GM23338 (cell line): Measurements from ENCODE around the gene MAP3K7CL. TPM values are rescaled to one million over a fixed set of nuclear protein-coding genes. Genes with fewer than 3 reads are reported as not detected.

ENCODE experiments used
- ATAC-seq: fragments of 200-7000 bp; cut with Tn5 transposase; 3 replicates; pipeline ENCODE4 v1.9.1; 2020
- DNase-seq: peaks from one replicate; pipeline ENCODE4 v3.0.0-alpha.2; 2015; ENCODE audit warnings: low spot score
- H2AFZ ChIP-seq: fragments of 200-600 bp; sonication (generic); 2 replicates; pipeline ENCODE4 v1.8.0; 2016; ENCODE audit warnings: antibody characterized with exemption, mild to moderate bottlenecking, moderate library complexity
- H3F3A ChIP-seq: fragments of 200-600 bp; sonication (generic); replicated peaks from 2 replicates; pipeline ENCODE4 v1.8.0; 2017; ENCODE audit warnings: antibody characterized with exemption, mixed run types, low read depth
- H3K27ac ChIP-seq: fragments of 200-600 bp; sonication (generic); 2 replicates; pipeline ENCODE4 v1.6.1; 2016; ENCODE audit warnings: low read depth
- H3K27me3 ChIP-seq: fragments of 200-600 bp; sonication (generic); 2 replicates; pipeline ENCODE4 v1.8.0; 2016; ENCODE audit warnings: mild to moderate bottlenecking, mixed run types, moderate library complexity; ENCODE audit not compliant: insufficient read depth
- H3K36me3 ChIP-seq: fragments of 200-600 bp; sonication (generic); 2 replicates; pipeline ENCODE4 v1.8.0; 2016; ENCODE audit warnings: mild to moderate bottlenecking; ENCODE audit not compliant: insufficient read depth
- H3K4me1 ChIP-seq: fragments of 200-600 bp; sonication (generic); 2 replicates; pipeline ENCODE4 v1.8.0; 2016; ENCODE audit warnings: mild to moderate bottlenecking, moderate library complexity; ENCODE audit not compliant: insufficient read depth
- H3K4me2 ChIP-seq: fragments of 200-600 bp; sonication (generic); 2 replicates; pipeline ENCODE4 v1.7.1; 2017; ENCODE audit warnings: mixed run types
- H3K4me3 ChIP-seq: fragments of 200-600 bp; sonication (generic); 2 replicates; pipeline ENCODE4 v1.6.1; 2016; ENCODE audit warnings: mixed run types
- H3K79me2 ChIP-seq: fragments of 200-600 bp; sonication (generic); replicated peaks from 2 replicates; pipeline ENCODE4 v1.8.0; 2017; ENCODE audit warnings: mild to moderate bottlenecking; ENCODE audit not compliant: insufficient read depth
- H3K9me2 ChIP-seq: fragments of 200-600 bp; sonication (generic); 2 replicates; pipeline ENCODE4 v1.8.0; 2017; ENCODE audit not compliant: insufficient read depth
- H4K20me1 ChIP-seq: fragments of 200-600 bp; sonication (generic); replicated peaks from 2 replicates; pipeline ENCODE4 v1.8.0; 2017; ENCODE audit warnings: mild to moderate bottlenecking; ENCODE audit not compliant: insufficient read depth
- H3K27ac Mint-ChIP-seq: 2 replicates; pipeline ENCODE4 v1.8.0; 2020; ENCODE audit warnings: inconsistent platforms, mild to moderate bottlenecking, moderate library complexity, mixed read lengths
- H3K27me3 Mint-ChIP-seq: 3 replicates; pipeline ENCODE4 v1.8.0; 2022; ENCODE audit warnings: low read depth, mild to moderate bottlenecking, moderate library complexity, mixed read lengths, inconsistent platforms; ENCODE audit not compliant: insufficient read depth, poor library complexity
- H3K36me3 Mint-ChIP-seq: 3 replicates; pipeline ENCODE4 v1.8.0; 2021; ENCODE audit warnings: low read depth, mild to moderate bottlenecking, inconsistent platforms, moderate library complexity, mixed read lengths
- H3K4me1 Mint-ChIP-seq: 3 replicates; pipeline ENCODE4 v1.8.0; 2020; ENCODE audit warnings: mild to moderate bottlenecking, inconsistent platforms, mixed read lengths
- H3K4me3 Mint-ChIP-seq: 3 replicates; pipeline ENCODE4 v1.8.0; 2021; ENCODE audit warnings: moderate library complexity, mild to moderate bottlenecking, inconsistent platforms, mixed read lengths
- H3K9me3 Mint-ChIP-seq: 3 replicates; pipeline ENCODE4 v1.8.0; 2020; ENCODE audit warnings: moderate library complexity, mild to moderate bottlenecking, inconsistent platforms, mixed read lengths
- CREB1 ChIP-seq: fragments of 250-450 bp; sonication (Bioruptor Pico); IDR thresholded peaks from 2 replicates; pipeline ENCODE4 v1.5.0; 2020; ENCODE audit warnings: low read depth, mild to moderate bottlenecking, moderate library complexity
- CTCF ChIP-seq, 2 experiments: fragments of 200-600 bp in 1 of 2; sonication (generic) in 1 of 2; conservative IDR thresholded peaks; 2 replicates each; pipeline versions ENCODE4 v1.5.1 to v1.6.1; 2016 to 2017; ENCODE audit warnings: antibody characterized with exemption in 2 of 2, low read depth in 2 of 2, mild to moderate bottlenecking in 2 of 2, moderate library complexity in 1 of 2
- ETS1 ChIP-seq: IDR thresholded peaks from 2 replicates; pipeline ENCODE4 v1.6.1; 2016; ENCODE audit warnings: antibody characterized with exemption
- EZH2 ChIP-seq: fragments of 200-600 bp; sonication (generic); IDR thresholded peaks from one replicate; pipeline ENCODE4 v1.8.0; 2017; ENCODE audit warnings: antibody characterized with exemption, mild to moderate bottlenecking, low read depth; ENCODE audit not compliant: unreplicated experiment
- EZH2phosphoT487 ChIP-seq: fragments of 200-600 bp; sonication (generic); IDR thresholded peaks from one replicate; pipeline ENCODE4 v1.8.1; 2018; ENCODE audit warnings: antibody characterized with exemption; ENCODE audit not compliant: unreplicated experiment
- JUNB ChIP-seq: IDR thresholded peaks from one replicate; pipeline ENCODE4 v1.6.1; 2016; ENCODE audit warnings: antibody characterized with exemption; ENCODE audit not compliant: unreplicated experiment
- POLR2AphosphoS5 ChIP-seq: IDR thresholded peaks from 2 replicates; pipeline ENCODE4 v1.6.1; 2016; ENCODE audit warnings: antibody characterized with exemption, low read depth
- REST ChIP-seq: IDR thresholded peaks from one replicate; pipeline ENCODE4 v1.6.1; 2018; ENCODE audit warnings: antibody characterized with exemption; ENCODE audit not compliant: unreplicated experiment
- STAT1 ChIP-seq: IDR thresholded peaks from one replicate; pipeline ENCODE4 v1.6.1; 2016; ENCODE audit warnings: antibody characterized with exemption; ENCODE audit not compliant: unreplicated experiment
- ZNF114 ChIP-seq: fragments of 250-450 bp; sonication (Bioruptor Pico); IDR thresholded peaks from 2 replicates; pipeline ENCODE4 v1.5.0; 2020; ENCODE audit warnings: mild to moderate bottlenecking, moderate library complexity
- ZNF331 ChIP-seq: fragments of 250-450 bp; sonication (Bioruptor Pico); IDR thresholded peaks from 2 replicates; pipeline ENCODE4 v1.5.0; 2020; ENCODE audit warnings: low read depth, mild to moderate bottlenecking, moderate library complexity
- polyA plus RNA-seq: library from polyadenylated mRNA; unstranded; fragments of >200 nt; fragmentation: Nextera tagmentation; extraction: Ambion mirVana; gene quantifications from 2 replicates; pipeline ENCODE4 v1.2.1, GENCODE V29; 2016
- total RNA-seq: library from RNA; depleted of rRNA; stranded (reverse); fragments of >200 nt; shearing (Covaris generic); gene quantifications from 2 replicates; pipeline ENCODE4 v1.2.3, GENCODE V29; 2014

MAP3K7CL gene
- total and polyA plus RNA-seq, 2 experiments from 2014 or later = 2.4 to 3.6 TPM

DNA sequence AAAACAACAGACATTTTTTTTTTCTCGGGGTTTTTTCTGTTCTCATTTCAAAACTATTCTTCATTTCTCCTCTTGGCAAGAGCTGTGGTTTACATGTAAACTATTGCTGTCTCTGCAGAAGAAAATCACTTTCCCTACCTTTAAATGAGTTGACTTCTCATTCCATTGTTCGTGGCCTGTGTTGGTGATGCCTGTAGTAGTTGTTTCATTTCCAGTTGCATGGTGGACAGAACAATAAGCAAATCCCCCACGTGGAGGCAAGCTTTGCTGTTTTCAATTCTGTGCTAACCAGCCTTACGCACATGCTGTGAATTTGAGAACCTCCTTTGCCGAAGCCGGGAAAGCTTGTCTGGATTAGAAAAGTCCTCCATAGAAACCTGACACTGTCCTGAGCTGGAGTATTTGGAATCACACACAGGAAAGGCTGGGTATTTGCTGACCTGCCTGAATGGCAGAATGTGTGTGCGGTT is 26.2 kb upstream of the MAP3K7CL start (continued):
- TF ChIP-seq POLR2AphosphoS5 (no peak), ZNF331 (CRISPR knock-in tag) (no peak), EZH2phosphoT487 (no peak), REST (no peak), ZNF114 (CRISPR knock-in tag) (no peak)

- H3K4me1 ChIP-seq = no peaks in the 10 kb centered on the region
- H2AFZ ChIP-seq = no peak overlapping the region
- no peak overlapping the region for H3K4me3 Mint-ChIP-seq
- H3F3A ChIP-seq = no peaks in the 10 kb centered on the region
- H3K36me3 Mint-ChIP-seq = no peaks in the 10 kb centered on the region
- no peaks in the 10 kb centered on the region for H3K9me3 Mint-ChIP-seq
- no peaks in the 10 kb centered on the region for H3K36me3 ChIP-seq
- no peaks in the 10 kb centered on the region for H3K27me3 ChIP-seq
- H3K79me2 ChIP-seq = no peaks in the 10 kb centered on the region
- no peak overlapping the region for H3K4me3 ChIP-seq
- no peak overlapping the region for H3K27ac Mint-ChIP-seq
- H3K27ac ChIP-seq = no peak overlapping the region
- ATAC-seq (no peak), DNase-seq (no peak)
- no peak overlapping the region for H3K4me2 ChIP-seq
- H3K9me2 ChIP-seq = no peaks in the 10 kb centered on the region
- H3K4me1 Mint-ChIP-seq = no peaks in the 10 kb centered on the region; the same call in 2 of the 3 replicates
- no peaks in the 10 kb centered on the region for H4K20me1 ChIP-seq
- no peaks in the 10 kb centered on the region for H3K27me3 Mint-ChIP-seq
- TF ChIP-seq CTCF (conservative IDR thresholded peaks at IDR 0.05; ENCODE audit: low read depth in 2 of 2) = no peak
- no peak for TF ChIP-seq JUNB
- TF ChIP-seq ETS1 = no peak
- TF ChIP-seq ZNF114 (CRISPR knock-in tag) = no peak
- no peak for TF ChIP-seq REST
- TF ChIP-seq EZH2 = no peak
- no peak for TF ChIP-seq STAT1
- TF ChIP-seq CREB1 (CRISPR knock-in tag) = no peak
- no peak for TF ChIP-seq POLR2AphosphoS5
Measured at GRCh38 chr21:29105218-29105617, 25.2 kb upstream of the MAP3K7CL start.
